OCI-M2 (cell line): Measurements from ENCODE around the gene ACSS1.

Source experiments
- DNase-seq: peaks from one replicate; lab custom pipeline; 2025; ENCODE audit not compliant: unreplicated experiment; lab: John Stamatoyannopoulos, UW

ACSS1 gene

GRCh38 chr20:25058051-25058846 is at the start of gene ACSS1:
Gene ACSS1, minus strand, starts transcription at chr20:25058139. Its CDS starts 37 bp downstream, at chr20:25058102.
- DNase-seq, result no peak

GRCh38 chr20:25103526-25103925 is 45.6 kb upstream of the ACSS1 start:
- DNase-seq, result no peak

GRCh38 chr20:25100914-25101313 is 43.0 kb upstream of the ACSS1 start:
- DNase-seq, result no peak

- no peak for DNase-seq
Measured at GRCh38 chr20:25099601-25100140, 41.7 kb upstream of the ACSS1 start.

GRCh38 chr20:25097498-25097897 is 39.6 kb upstream of the ACSS1 start:
- no peak for DNase-seq

GRCh38 chr20:25090492-25091429 is 32.8 kb upstream of the ACSS1 start:
- DNase-seq, result no peak

- DNase-seq, result no peak
Measured at GRCh38 chr20:25089662-25090061, 31.7 kb upstream of the ACSS1 start.

- no peak for DNase-seq
Measured at GRCh38 chr20:25089096-25089495, 31.2 kb upstream of the ACSS1 start.

GRCh38 chr20:25088267-25088666 is 30.3 kb upstream of the ACSS1 start:
- DNase-seq, result no peak

- no peak for DNase-seq
Measured at GRCh38 chr20:25087186-25087929, 29.4 kb upstream of the ACSS1 start.

- no peak for DNase-seq
Measured at GRCh38 chr20:25085756-25086495, 28.0 kb upstream of the ACSS1 start.

GRCh38 chr20:25084626-25085187 is 26.8 kb upstream of the ACSS1 start:
- DNase-seq, result no peak

GRCh38 chr20:25083773-25084625 is 26.1 kb upstream of the ACSS1 start:
- no peak for DNase-seq

GRCh38 chr20:25083141-25083772 is 25.3 kb upstream of the ACSS1 start:
- DNase-seq, result no peak

- no peak for DNase-seq
Measured at GRCh38 chr20:25082498-25082873, 24.5 kb upstream of the ACSS1 start.

GRCh38 chr20:25081730-25082497 is 24.0 kb upstream of the ACSS1 start, which contains the start of gene VSX1:
Gene VSX1, minus strand, starts transcription at chr20:25082141. Its CDS starts 45 bp downstream, at chr20:25082096.
- no peak for DNase-seq

- no peak for DNase-seq
Measured at GRCh38 chr20:25081065-25081729, 23.3 kb upstream of the ACSS1 start.
